ENCODE data around the gene COLEC11. TPM values are rescaled to one million over a fixed set of nuclear protein-coding genes. Genes with fewer than 3 reads are reported as not detected.

The COLEC11 gene
- total RNA-seq, 1 donor from 2014 or later, result 1.5 TPM

DNA sequence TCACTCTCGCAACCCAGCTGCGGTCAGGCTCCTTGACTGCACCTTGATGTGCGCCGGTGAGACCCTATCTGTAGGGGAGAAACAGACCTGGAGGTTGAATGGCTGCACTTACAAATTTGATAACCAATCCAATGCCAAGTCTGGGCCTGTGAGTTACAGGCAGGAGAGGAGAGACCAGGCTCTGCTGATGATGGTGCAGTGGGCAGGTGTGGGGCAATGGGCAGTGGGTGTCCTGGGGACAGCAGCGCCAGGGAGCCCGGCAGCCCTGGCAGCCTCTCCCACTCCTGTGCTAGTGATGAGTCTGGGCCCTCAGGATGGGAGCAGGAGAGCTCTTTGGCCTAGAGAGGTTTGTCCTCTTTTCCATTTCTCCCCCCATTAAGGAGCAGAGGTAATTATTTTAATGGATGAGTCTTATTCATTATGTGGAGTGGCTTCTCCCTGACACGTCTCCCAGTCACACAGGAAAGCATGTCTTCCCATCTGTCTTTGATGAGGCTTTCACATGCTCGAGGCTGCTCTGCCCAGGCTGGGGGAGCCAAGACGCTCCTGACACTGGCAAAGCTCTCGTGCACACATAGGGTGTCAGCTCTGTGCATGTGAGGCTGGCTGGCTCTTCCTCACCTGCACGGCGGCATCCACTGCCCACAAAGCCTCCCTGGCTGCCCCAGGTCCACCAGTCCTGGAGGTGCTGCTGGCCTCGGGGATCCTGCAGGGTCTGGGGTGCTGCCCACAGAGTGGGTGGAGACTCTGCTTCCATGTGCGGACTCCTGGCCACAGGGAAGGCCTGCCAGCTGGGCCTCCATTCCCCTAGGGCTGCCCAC, 53.1 kb downstream of the COLEC11 start:
- Histone ChIP-seq H3K4me3 (no peak overlapping the region), H3K27me3 (no peaks in the 10 kb centered on the region), H3K4me1 (peaks cover 5% of the 10 kb centered on the region), H3K9me3 (no peaks in the 10 kb centered on the region), H3K36me3 (no peaks in the 10 kb centered on the region), H3K27ac (no peak overlapping the region)
- intact Hi-C loops (cut with DNase I), result no loop called here
- ATAC-seq (no peak), DNase-seq (no peak)
- TF ChIP-seq, protein P1, sequence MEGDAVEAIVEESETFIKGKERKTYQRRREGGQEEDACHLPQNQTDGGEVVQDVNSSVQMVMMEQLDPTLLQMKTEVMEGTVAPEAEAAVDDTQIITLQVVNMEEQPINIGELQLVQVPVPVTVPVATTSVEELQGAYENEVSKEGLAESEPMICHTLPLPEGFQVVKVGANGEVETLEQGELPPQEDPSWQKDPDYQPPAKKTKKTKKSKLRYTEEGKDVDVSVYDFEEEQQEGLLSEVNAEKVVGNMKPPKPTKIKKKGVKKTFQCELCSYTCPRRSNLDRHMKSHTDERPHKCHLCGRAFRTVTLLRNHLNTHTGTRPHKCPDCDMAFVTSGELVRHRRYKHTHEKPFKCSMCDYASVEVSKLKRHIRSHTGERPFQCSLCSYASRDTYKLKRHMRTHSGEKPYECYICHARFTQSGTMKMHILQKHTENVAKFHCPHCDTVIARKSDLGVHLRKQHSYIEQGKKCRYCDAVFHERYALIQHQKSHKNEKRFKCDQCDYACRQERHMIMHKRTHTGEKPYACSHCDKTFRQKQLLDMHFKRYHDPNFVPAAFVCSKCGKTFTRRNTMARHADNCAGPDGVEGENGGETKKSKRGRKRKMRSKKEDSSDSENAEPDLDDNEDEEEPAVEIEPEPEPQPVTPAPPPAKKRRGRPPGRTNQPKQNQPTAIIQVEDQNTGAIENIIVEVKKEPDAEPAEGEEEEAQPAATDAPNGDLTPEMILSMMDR (IDR thresholded peaks at IDR 0.05), result no peak

- DNase-seq, result no peak
- TF ChIP-seq, protein P1 (IDR thresholded peaks at IDR 0.05), result no peak
- H3K4me3 ChIP-seq, result no peak overlapping the region
Observed at GRCh38 chr2:3648652-3649177, 53.8 kb downstream of the COLEC11 start.

DNA sequence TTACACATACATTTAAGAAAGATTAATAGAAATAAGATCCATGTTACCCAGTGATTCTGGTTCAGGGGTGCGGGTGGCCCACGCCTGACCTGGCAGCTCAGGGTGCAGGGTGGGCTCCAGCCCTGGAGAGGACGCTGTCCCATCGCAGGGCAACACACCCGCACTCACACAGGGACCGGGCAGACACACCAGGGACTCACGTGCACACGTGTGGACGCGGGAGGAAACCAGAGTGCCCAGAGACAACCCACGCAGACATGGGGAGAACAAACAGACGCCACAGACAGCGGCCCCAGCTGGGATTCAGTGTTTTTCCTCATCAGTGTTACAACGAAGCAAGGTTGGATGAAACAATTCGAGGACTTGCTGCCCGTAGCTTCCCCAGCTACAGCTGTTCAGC, 54.7 kb downstream of the COLEC11 start:
- TF ChIP-seq, protein P1 (IDR thresholded peaks at IDR 0.05), result no peak
- H3K27ac ChIP-seq, result no peak overlapping the region
- ATAC-seq (no peak), DNase-seq (peak; percentile 58)
- H3K36me3 ChIP-seq, result no peaks in the 10 kb centered on the region
- H3K4me1 ChIP-seq, result peaks cover 5% of the 10 kb centered on the region
- intact Hi-C loops (cut with DNase I), result no loop called here
- no peaks in the 10 kb centered on the region for H3K27me3 ChIP-seq
- H3K9me3 ChIP-seq, result no peaks in the 10 kb centered on the region
- H3K4me3 ChIP-seq, result no peak overlapping the region

More at GRCh38 chr2:3648652-3649177, 53.8 kb downstream of the COLEC11 start:
- ATAC-seq, result no peak
- Histone ChIP-seq H3K9me3 (no peaks in the 10 kb centered on the region), H3K27me3 (no peaks in the 10 kb centered on the region), H3K4me1 (peaks cover 5% of the 10 kb centered on the region), H3K27ac (no peak overlapping the region), H3K36me3 (no peaks in the 10 kb centered on the region)
- intact Hi-C loops (cut with DNase I), result no loop called here

DNA sequence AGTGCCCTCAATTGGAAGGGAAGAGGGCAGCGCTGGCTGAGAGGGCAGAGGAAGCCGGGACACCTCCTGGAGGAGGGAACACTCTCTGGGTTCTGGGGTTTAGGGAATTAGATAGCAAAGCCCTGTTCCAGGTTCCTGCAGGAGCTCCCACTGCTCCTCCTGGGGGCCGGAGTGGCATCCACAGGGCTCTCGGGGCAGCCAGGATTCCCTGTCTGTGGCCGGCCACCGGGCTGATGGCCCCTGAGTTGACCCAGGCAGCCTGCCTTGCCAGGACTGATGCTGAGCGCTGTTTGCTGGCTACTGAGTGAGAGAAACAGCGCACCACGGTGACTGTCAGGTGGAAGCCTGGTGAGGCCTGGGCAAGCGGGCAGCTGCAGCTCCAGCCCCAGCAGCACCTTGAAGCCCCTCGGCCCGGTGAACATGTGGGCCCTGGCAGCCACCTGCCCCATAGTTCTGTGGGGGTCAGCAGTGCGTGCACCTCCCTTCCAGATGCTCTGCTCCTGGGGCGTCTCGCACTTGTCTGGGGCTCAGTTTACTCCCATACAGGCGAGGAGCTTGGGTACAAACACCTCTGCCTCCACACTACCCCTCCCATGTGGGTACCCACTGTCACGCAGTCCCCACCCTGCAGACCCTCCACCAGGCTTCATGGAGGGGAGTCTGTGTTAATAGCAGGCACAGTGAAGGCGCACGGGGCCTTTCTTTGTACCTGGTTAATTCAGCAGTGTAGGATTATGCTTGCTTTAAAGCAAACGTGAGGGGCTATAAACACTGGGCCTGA, 55.4 kb downstream of the COLEC11 start:
- H3K9me3 ChIP-seq, result no peaks in the 10 kb centered on the region
- H3K4me1 ChIP-seq, result peaks cover 5% of the 10 kb centered on the region
- no peak overlapping the region for H3K4me3 ChIP-seq
- ATAC-seq, result no peak
- no peak overlapping the region for H3K27ac ChIP-seq
- no peaks in the 10 kb centered on the region for H3K36me3 ChIP-seq
- intact Hi-C loops (cut with DNase I), result no loop called here
- TF ChIP-seq, protein P1 (IDR thresholded peaks at IDR 0.05), result no peak
- no peaks in the 10 kb centered on the region for H3K27me3 ChIP-seq
- no peak for DNase-seq

- TF ChIP-seq, protein P1 (IDR thresholded peaks at IDR 0.05), result no peak
- intact Hi-C loops (cut with DNase I), result no loop called here
- Histone ChIP-seq H3K4me3 (peak overlapping the region; percentile 39), H3K27me3 (no peaks in the 10 kb centered on the region), H3K9me3 (no peaks in the 10 kb centered on the region), H3K27ac (peak overlapping the region; percentile 71), H3K36me3 (no peaks in the 10 kb centered on the region), H3K4me1 (peaks cover 5% of the 10 kb centered on the region)
- ATAC-seq (peak; percentile 35), DNase-seq (no peak)
Observed at GRCh38 chr2:3651691-3652648, 57.1 kb downstream of the COLEC11 start.
